Right lobe of liver (tissue), 6 donors: ENCODE data around the gene METRNL. TPM values are rescaled to one million over a fixed set of nuclear protein-coding genes. Genes with fewer than 3 reads are reported as not detected.

Experiments
- ATAC-seq, 4 donors: fragments of 200-7000 bp; cut with Tn5 transposase; one replicate each; pipeline ENCODE4 v1.9.1; 2020; ENCODE audit warnings: mild to moderate bottlenecking in 4 of 4, moderate library complexity in 4 of 4
- DNase-seq, 3 donors: peaks; one replicate each; pipeline ENCODE4 v3.0.0-alpha.2; 2020
- H3K27ac ChIP-seq, 3 donors: fragments of 200-600 bp; one replicate each; pipeline ENCODE4 v1.8.0; 2022
- H3K27me3 ChIP-seq, 2 donors: fragments of 200-600 bp; one replicate each; pipeline ENCODE4 v1.8.0; 2022
- H3K36me3 ChIP-seq, 4 donors: fragments of 200-600 bp; sonication (generic) in 1 of 4; one replicate each; pipeline versions ENCODE4 v1.5.1 to v1.8.0; 2017 to 2022; ENCODE audit warnings: control low read depth in 1 of 4
- H3K4me1 ChIP-seq, 4 donors: fragments of 200-600 bp; sonication (generic) in 1 of 4; one replicate each; pipeline versions ENCODE4 v1.5.1 to v1.8.0; 2017 to 2022; ENCODE audit warnings: control low read depth in 1 of 4
- H3K4me3 ChIP-seq, 3 donors: fragments of 200-600 bp; one replicate each; pipeline ENCODE4 v1.8.0; 2022
- H3K9me3 ChIP-seq, 4 donors: fragments of 200-600 bp; sonication (generic) in 1 of 4; one replicate each; pipeline versions ENCODE4 v1.5.1 to v1.8.0; 2017 to 2022; ENCODE audit warnings: control low read depth in 1 of 4
- CTCF ChIP-seq, 4 donors: fragments of 200-600 bp in 3 of 4; fragments of 450-650 bp in 1 of 4; IDR thresholded peaks; one replicate each; pipeline versions ENCODE4 v1.5.1 to v1.8.0; 2016 to 2022; ENCODE audit warnings: antibody characterized with exemption in 4 of 4, mild to moderate bottlenecking in 2 of 4
- POLR2A ChIP-seq: fragments of 450-650 bp; IDR thresholded peaks from one replicate; pipeline ENCODE4 v1.6.1; 2017; ENCODE audit warnings: antibody characterized with exemption, mild to moderate bottlenecking
- WGBS: methylation state at CpG from one replicate; pipeline ENCODE4 v1.1.6; 2018; ENCODE audit warnings: low coverage, low lambda C conversion rate; ENCODE audit not compliant: insufficient coverage; ENCODE audit errors: missing lambda C conversion rate; 5-methylcytosine and 5-hydroxymethylcytosine counted together
- intact Hi-C, 2 donors: fragments of 100-400 bp; cut with DNase I; formaldehyde crosslinking; loops; one replicate each; pipeline versions ENCODE4 v1.11.2 to v1.14.1; 2022
- total RNA-seq, 6 experiments: library from RNA; depleted of rRNA in 2 of 6; stranded (reverse); fragments of >200 nt in 2 of 6; fragmentation: NEBNext Ultra II Directional in 3 of 6; extraction: Animal tissue kit (Norgen Biotek cat#: 25700) in 3 of 6; gene quantifications; one replicate each; pipeline versions ENCODE4 v1.1.0 to v1.2.4, GENCODE V29; 2016 to 2023
- donor health status: DM: no; HTN: yes; CAD: no.
- donor health status: DM: no; HTN: no; CAD: no.
- donor health status: DM: no; HTN: no; CAD: no.
- donor health status: DM: no; HTN: yes; CAD: no.
- donor health status: DM: no; HTN: yes; CAD: no.

Gene METRNL
- total RNA-seq, 6 experiments from 2014 or later, result 2.3 to 18.6 (median 5.9) TPM

GRCh38 chr17:83057793-83058265, 21.6 kb upstream of the METRNL start:
- Histone ChIP-seq H3K4me3 (no peak overlapping the region), H3K36me3 (no peaks in the 10 kb centered on the region), H3K27me3 (no peaks in the 10 kb centered on the region), H3K9me3 (no peaks in the 10 kb centered on the region), H3K4me1 (no peaks in the 10 kb centered on the region), H3K27ac (no peak overlapping the region)
- intact Hi-C loops, result no loop called here
- TF ChIP-seq CTCF (IDR thresholded peaks at IDR 0.05), result no peak
- no peak for TF ChIP-seq POLR2A
- ATAC-seq, result no peak
- WGBS, result 58% methylated on average over 2 of the region's 19 CpGs
- peak in 2 of 3 donors; percentile 13 to 46 for DNase-seq

GRCh38 chr17:83058266-83058798, 21.1 kb upstream of the METRNL start:
- H3K4me1 ChIP-seq, result no peaks in the 10 kb centered on the region
- 63% methylated on average over 4 of the region's 20 CpGs for WGBS
- intact Hi-C loops, result no loop called here
- no peaks in the 10 kb centered on the region for H3K36me3 ChIP-seq
- DNase-seq (peak in 1 of 3 donors; percentile 45), ATAC-seq (no peak)
- H3K9me3 ChIP-seq, result no peaks in the 10 kb centered on the region
- no peak for TF ChIP-seq POLR2A
- no peak for TF ChIP-seq CTCF (IDR thresholded peaks at IDR 0.05)
- no peak overlapping the region for H3K4me3 ChIP-seq
- no peak overlapping the region for H3K27ac ChIP-seq
- no peaks in the 10 kb centered on the region for H3K27me3 ChIP-seq

- no peaks in the 10 kb centered on the region for H3K4me1 ChIP-seq
- H3K9me3 ChIP-seq, result no peaks in the 10 kb centered on the region
- no peak for TF ChIP-seq POLR2A
- TF ChIP-seq CTCF (IDR thresholded peaks at IDR 0.05), result no peak
- DNase-seq (peak in 1 of 3 donors; percentile 34), ATAC-seq (no peak)
- intact Hi-C loops, result no loop called here
- H3K4me3 ChIP-seq, result no peak overlapping the region
- 82% methylated on average over 4 of the region's 8 CpGs for WGBS
- no peaks in the 10 kb centered on the region for H3K27me3 ChIP-seq
- no peak overlapping the region for H3K27ac ChIP-seq
- H3K36me3 ChIP-seq, result no peaks in the 10 kb centered on the region
These were observed 17.8 kb upstream of the METRNL start for GRCh38 chr17:83061586-83061985.

- H3K4me1 ChIP-seq, result no peaks in the 10 kb centered on the region
- TF ChIP-seq POLR2A, result no peak
- TF ChIP-seq CTCF (IDR thresholded peaks at IDR 0.05), result no peak
- no peak for ATAC-seq
- no peaks in the 10 kb centered on the region for H3K36me3 ChIP-seq
- no peaks in the 10 kb centered on the region for H3K9me3 ChIP-seq
- intact Hi-C loops, result no loop called here
- DNase-seq, result peak; percentile 10 to 45 (median 39)
- no peak overlapping the region for H3K27ac ChIP-seq
- H3K27me3 ChIP-seq, result no peaks in the 10 kb centered on the region
- H3K4me3 ChIP-seq, result no peak overlapping the region
- WGBS, result 73% methylated on average over 10 of the region's 24 CpGs
These were observed 17.2 kb upstream of the METRNL start for GRCh38 chr17:83062011-83062817.
